SK-N-SH (cell line): Measurements from ENCODE around the gene TMEM271. TPM values are rescaled to one million over a fixed set of nuclear protein-coding genes. Genes with fewer than 3 reads are reported as not detected.

Experiments used
- CTCF ChIA-PET: fragments of 300-600, 350-600 bp; formaldehyde crosslinking; extraction: SDS; loops from one replicate; lab custom pipeline; 2021; lab: Yijun Ruan, JAX
- POLR2A ChIA-PET: fragments of 350-600 bp; sonication (Branson Sonifier 250); formaldehyde crosslinking; extraction: SDS; loops from one replicate; lab custom pipeline; 2020; ENCODE audit warnings: antibody characterized with exemption, inconsistent platforms; lab: Yijun Ruan, JAX
- DNase-seq: peaks from one replicate; pipeline ENCODE4 v3.0.0; 2012
- H2AFZ ChIP-seq: fragments of 200-600 bp; sonication (generic); 2 replicates; pipeline ENCODE4 v1.8.1; 2016; ENCODE audit warnings: antibody characterized with exemption, mild to moderate bottlenecking, low read depth
- H3F3A ChIP-seq: fragments of 200-600 bp; sonication (generic); replicated peaks from 2 replicates; pipeline ENCODE3; 2016; ENCODE audit warnings: antibody characterized with exemption, mild to moderate bottlenecking; ENCODE audit not compliant: insufficient read depth
- H3K27ac ChIP-seq, 2 experiments: fragments of 200-500 bp in 1 of 2; fragments of 200-600 bp in 1 of 2; sonication (Bioruptor generic) in 1 of 2; sonication (generic), shearing (Covaris generic) in 1 of 2; 2 replicates each; pipeline versions ENCODE4 v1.5.1 to v1.6.1; 2014 to 2016; ENCODE audit warnings: low read depth in 2 of 2, inconsistent platforms in 1 of 2, low read length in 1 of 2, mild to moderate bottlenecking in 1 of 2, mixed read lengths in 1 of 2
- H3K27me3 ChIP-seq: fragments of 200-600 bp; sonication (generic), shearing (Covaris generic); 2 replicates; pipeline ENCODE4 v1.6.1; 2016; ENCODE audit warnings: mixed run types; ENCODE audit not compliant: insufficient read depth
- H3K36me3 ChIP-seq, 2 experiments: fragments of 200-500 bp in 1 of 2; fragments of 200-600 bp in 1 of 2; sonication (Bioruptor generic) in 1 of 2; sonication (generic) in 1 of 2; replicated peaks in 1 of 2; 2 replicates each; pipeline versions ENCODE3 to v1.5.1; 2014 to 2016; ENCODE audit warnings: low read length in 1 of 2, mild to moderate bottlenecking in 1 of 2; ENCODE audit not compliant: insufficient read depth in 2 of 2, control insufficient read depth in 1 of 2
- H3K4me1 ChIP-seq, 2 experiments: fragments of 200-500 bp in 1 of 2; fragments of 200-600 bp in 1 of 2; sonication (Bioruptor generic) in 1 of 2; sonication (generic), shearing (Covaris generic) in 1 of 2; 2 replicates each; pipeline versions ENCODE4 v1.5.1 to v1.6.1; 2014 to 2016; ENCODE audit warnings: low read depth in 1 of 2, low read length in 1 of 2, mixed run types in 1 of 2; ENCODE audit not compliant: insufficient read depth in 2 of 2, control insufficient read depth in 1 of 2
- H3K4me2 ChIP-seq: fragments of 200-600 bp; sonication (generic), shearing (Covaris generic); 2 replicates; pipeline ENCODE4 v1.6.1; 2017; ENCODE audit warnings: mixed run types
- H3K4me3 ChIP-seq, 2 experiments: fragments of 200-500 bp in 1 of 2; fragments of 200-600 bp in 1 of 2; sonication (Bioruptor generic) in 1 of 2; sonication (generic), shearing (Covaris generic) in 1 of 2; 2 replicates each; pipeline versions ENCODE4 v1.5.1 to v1.8.1; 2014 to 2016; ENCODE audit warnings: low read depth in 2 of 2, inconsistent platforms in 1 of 2, low read length in 1 of 2, mild to moderate bottlenecking in 1 of 2, mixed read lengths in 1 of 2, moderate library complexity in 1 of 2
- H3K79me2 ChIP-seq: fragments of 200-600 bp; sonication (generic); 2 replicates; pipeline ENCODE4 v1.8.1; 2017; ENCODE audit warnings: mild to moderate bottlenecking; ENCODE audit not compliant: insufficient read depth
- H3K9ac ChIP-seq: fragments of 200-600 bp; sonication (generic); 2 replicates; pipeline ENCODE4 v1.6.1; 2017; ENCODE audit warnings: mixed run types
- H3K9me2 ChIP-seq: fragments of 200-600 bp; sonication (generic); 2 replicates; pipeline ENCODE4 v1.6.1; 2017; ENCODE audit warnings: mixed run types
- H3K9me3 ChIP-seq: fragments of 200-600 bp; sonication (generic); 2 replicates; pipeline ENCODE4 v1.6.1; 2017; ENCODE audit warnings: mixed run types, mild to moderate bottlenecking, moderate library complexity
- H4K20me1 ChIP-seq: fragments of 200-600 bp; sonication (generic); 2 replicates; pipeline ENCODE4 v1.6.1; 2017; ENCODE audit warnings: mild to moderate bottlenecking, mixed run types; ENCODE audit not compliant: insufficient read depth
- GABPA ChIP-seq: IDR thresholded peaks from 2 replicates; pipeline ENCODE4 v1.4.0; 2012; ENCODE audit warnings: low read depth, mild to moderate bottlenecking
- JUND ChIP-seq: IDR thresholded peaks from 2 replicates; pipeline ENCODE4 v1.4.0; 2012
- MEF2A ChIP-seq: IDR thresholded peaks from 2 replicates; pipeline ENCODE4 v1.4.0; 2012; ENCODE audit warnings: low read depth, borderline replicate concordance
- MXI1 ChIP-seq: IDR thresholded peaks from 2 replicates; pipeline ENCODE4 v1.6.1; 2012; ENCODE audit warnings: mild to moderate bottlenecking, low read depth, low read length, improper control_type of control experiment
- RXRA ChIP-seq: IDR thresholded peaks from 2 replicates; pipeline ENCODE4 v1.4.0; 2012; ENCODE audit warnings: low read depth, mild to moderate bottlenecking, borderline replicate concordance
- SIN3A ChIP-seq: IDR thresholded peaks from 2 replicates; pipeline ENCODE4 v1.6.1; 2012; ENCODE audit warnings: low read depth, mild to moderate bottlenecking, low read length, moderate library complexity, borderline replicate concordance
- TAF1 ChIP-seq: IDR thresholded peaks from 2 replicates; pipeline ENCODE4 v1.6.1; 2012; ENCODE audit warnings: low read depth, mild to moderate bottlenecking, low read length, moderate library complexity, borderline replicate concordance
- TEAD4 ChIP-seq: IDR thresholded peaks from 2 replicates; pipeline ENCODE4 v1.4.0; 2012; ENCODE audit warnings: mild to moderate bottlenecking, borderline replicate concordance; ENCODE audit not compliant: insufficient read depth
- USF1 ChIP-seq: IDR thresholded peaks from 2 replicates; pipeline ENCODE4 v1.4.0; 2012; ENCODE audit warnings: low read depth, borderline replicate concordance
- USF2 ChIP-seq: fragments of 150-350 bp; IDR thresholded peaks from 2 replicates; pipeline ENCODE4 v1.6.1; 2017; ENCODE audit warnings: antibody characterized with exemption, low read length, low read depth, borderline replicate concordance
- WGBS: methylation state at CpG from one replicate; pipeline ENCODE4 v1.1.6; 2017; ENCODE audit warnings: low lambda C conversion rate; 5-methylcytosine and 5-hydroxymethylcytosine counted together
- polyA plus RNA-seq, 3 experiments: library from polyadenylated mRNA; depleted of rRNA; stranded (reverse); fragments of >200 nt; gene quantifications; 2 replicates each; pipeline ENCODE4 v1.2.3, GENCODE V29; 2012
- TF ChIP-seq, protein P1 (sequence below): IDR thresholded peaks from 2 replicates; pipeline ENCODE4 v1.4.0; 2012; ENCODE audit warnings: low read depth
- TF ChIP-seq, protein P2 (sequence below): fragments of 150-350 bp; IDR thresholded peaks from 2 replicates; pipeline ENCODE4 v1.6.1; 2016; ENCODE audit warnings: mild to moderate bottlenecking, low read depth, low read length

The TMEM271 gene
- polyA plus RNA-seq, 1 of the 3 experiments (the other 2 are of a cell fraction): not detected

GRCh38 chr4:581181-581580 is 5.1 kb upstream of the TMEM271 start (continued):
- TF ChIP-seq, protein P1, sequence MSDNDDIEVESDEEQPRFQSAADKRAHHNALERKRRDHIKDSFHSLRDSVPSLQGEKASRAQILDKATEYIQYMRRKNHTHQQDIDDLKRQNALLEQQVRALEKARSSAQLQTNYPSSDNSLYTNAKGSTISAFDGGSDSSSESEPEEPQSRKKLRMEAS: no peak

GRCh38 chr4:579543-580175 is 3.6 kb upstream of the TMEM271 start:
- no peaks in the 10 kb centered on the region for H3K9me3 ChIP-seq
- no peaks in the 10 kb centered on the region for H3K9me2 ChIP-seq
- H2AFZ ChIP-seq: no peak overlapping the region
- no peak overlapping the region for H3K4me3 ChIP-seq
- no peak for TF ChIP-seq USF2
- TF ChIP-seq TEAD4: no peak
- no peak for TF ChIP-seq MXI1
- TF ChIP-seq RXRA: no peak
- TF ChIP-seq SIN3A: no peak
- TF ChIP-seq GABPA: no peak
- TF ChIP-seq MEF2A: no peak
- TF ChIP-seq, all 33 proteins: peak for 0
- no peaks in the 10 kb centered on the region for H3K79me2 ChIP-seq
- H3K4me2 ChIP-seq: no peak overlapping the region
- ChIA-PET CTCF (interaction anchor here (1.1 kb wide), 1 partner anchor 163 kb away, joined by 3 read pairs; no protein-coding TSS in a partner anchor), POLR2A (no interaction called here)
- H3F3A ChIP-seq: no peaks in the 10 kb centered on the region
- no peak overlapping the region for H3K27ac ChIP-seq
- no peak overlapping the region for H3K9ac ChIP-seq
- H4K20me1 ChIP-seq: no peaks in the 10 kb centered on the region
- peaks cover 30% of the 10 kb centered on the region for H3K27me3 ChIP-seq
- H3K4me1 ChIP-seq: no peaks in the 10 kb centered on the region; a peak in 1 of 4 replicates
- WGBS: 3% methylated on average over 10 of the region's 11 CpGs
- no peak for DNase-seq
- H3K36me3 ChIP-seq: no peaks in the 10 kb centered on the region

GRCh38 chr4:578451-579443 is 2.7 kb upstream of the TMEM271 start:
- no peaks in the 10 kb centered on the region for H3K9me2 ChIP-seq
- no peak overlapping the region for H2AFZ ChIP-seq
- no peaks in the 10 kb centered on the region for H3F3A ChIP-seq
- peaks cover 39% of the 10 kb centered on the region for H3K27me3 ChIP-seq
- no peaks in the 10 kb centered on the region; a peak in 1 of 4 replicates for H3K4me1 ChIP-seq
- 45% methylated on average over 26 of the region's 32 CpGs for WGBS
- DNase-seq: no peak
- no peaks in the 10 kb centered on the region for H3K79me2 ChIP-seq
- no peaks in the 10 kb centered on the region for H4K20me1 ChIP-seq
- no peak overlapping the region for H3K4me2 ChIP-seq
- H3K9me3 ChIP-seq: no peaks in the 10 kb centered on the region
- no peak overlapping the region for H3K27ac ChIP-seq
- H3K36me3 ChIP-seq: no peaks in the 10 kb centered on the region
- TF ChIP-seq JUND (no peak), SIN3A (no peak), USF2 (no peak), TAF1 (no peak), USF1 (no peak), RXRA (no peak)
- TF ChIP-seq, protein P2, sequence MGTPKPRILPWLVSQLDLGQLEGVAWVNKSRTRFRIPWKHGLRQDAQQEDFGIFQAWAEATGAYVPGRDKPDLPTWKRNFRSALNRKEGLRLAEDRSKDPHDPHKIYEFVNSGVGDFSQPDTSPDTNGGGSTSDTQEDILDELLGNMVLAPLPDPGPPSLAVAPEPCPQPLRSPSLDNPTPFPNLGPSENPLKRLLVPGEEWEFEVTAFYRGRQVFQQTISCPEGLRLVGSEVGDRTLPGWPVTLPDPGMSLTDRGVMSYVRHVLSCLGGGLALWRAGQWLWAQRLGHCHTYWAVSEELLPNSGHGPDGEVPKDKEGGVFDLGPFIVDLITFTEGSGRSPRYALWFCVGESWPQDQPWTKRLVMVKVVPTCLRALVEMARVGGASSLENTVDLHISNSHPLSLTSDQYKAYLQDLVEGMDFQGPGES: no peak
- TF ChIP-seq, all 33 proteins: peak for 0
- no peak overlapping the region for H3K4me3 ChIP-seq
- POLR2A ChIA-PET: no interaction called here
- no peak overlapping the region for H3K9ac ChIP-seq
- CTCF ChIA-PET: interaction anchor here (1.1 kb wide), 1 partner anchor 164 kb away, joined by 3 read pairs; no protein-coding TSS in a partner anchor
